Calu3 (cell line): ENCODE data around the gene ARID3C. TPM values are rescaled to one million over a fixed set of nuclear protein-coding genes. Genes with fewer than 3 reads are reported as not detected.

Experiments used
- BruUV-seq: library from RNA; stranded (reverse); fragments of 400-500 nt; replicated peaks from 2 replicates; lab custom pipeline; 2021; lab: Mats Ljungman, UMichigan
- CTCF ChIA-PET: fragments of 300-600 bp; sonication (Branson Sonifier 250); formaldehyde crosslinking; loops from one replicate; lab custom pipeline; 2022; ENCODE audit warnings: antibody characterized with exemption; lab: Charles Lee
- DNase-seq: peaks from one replicate; pipeline ENCODE4 v3.0.0; 2022
- H3K27ac Mint-ChIP-seq: one replicate; pipeline ENCODE4 v1.8.0; 2022; ENCODE audit warnings: mixed read lengths; ENCODE audit not compliant: unreplicated experiment
- H3K27me3 Mint-ChIP-seq: one replicate; pipeline ENCODE4 v1.8.0; 2022; ENCODE audit warnings: mixed read lengths; ENCODE audit not compliant: unreplicated experiment
- H3K36me3 Mint-ChIP-seq: one replicate; pipeline ENCODE4 v1.8.0; 2022; ENCODE audit warnings: mild to moderate bottlenecking, moderate library complexity, mixed read lengths; ENCODE audit not compliant: insufficient read depth, unreplicated experiment
- H3K4me1 Mint-ChIP-seq: one replicate; pipeline ENCODE4 v1.8.0; 2022; ENCODE audit warnings: mild to moderate bottlenecking, low read depth, mixed read lengths; ENCODE audit not compliant: unreplicated experiment
- H3K4me3 Mint-ChIP-seq: one replicate; pipeline ENCODE4 v1.8.0; 2022; ENCODE audit warnings: mild to moderate bottlenecking, low read depth, moderate library complexity, mixed read lengths; ENCODE audit not compliant: unreplicated experiment
- H3K9me3 Mint-ChIP-seq: one replicate; pipeline ENCODE4 v1.8.0; 2022; ENCODE audit warnings: low read depth, mixed read lengths; ENCODE audit not compliant: unreplicated experiment
- intact Hi-C: fragments of 100-400 bp; cut with micrococcal nuclease; formaldehyde crosslinking; loops from one replicate; pipeline ENCODE4 v1.10.0; 2022; ENCODE audit not compliant: unreplicated experiment
- total RNA-seq: library from RNA; stranded (reverse); gene quantifications from 2 replicates; pipeline ENCODE4 v1.2.3, GENCODE V29; 2022
- TF ChIP-seq, protein P1 (sequence below): fragments of 200-600 bp; IDR thresholded peaks from one replicate; pipeline ENCODE4 v1.8.0; 2022; ENCODE audit warnings: antibody characterized with exemption; ENCODE audit not compliant: unreplicated experiment

Gene ARID3C
- total RNA-seq, 1 experiment from 2014 or later = not detected

DNA sequence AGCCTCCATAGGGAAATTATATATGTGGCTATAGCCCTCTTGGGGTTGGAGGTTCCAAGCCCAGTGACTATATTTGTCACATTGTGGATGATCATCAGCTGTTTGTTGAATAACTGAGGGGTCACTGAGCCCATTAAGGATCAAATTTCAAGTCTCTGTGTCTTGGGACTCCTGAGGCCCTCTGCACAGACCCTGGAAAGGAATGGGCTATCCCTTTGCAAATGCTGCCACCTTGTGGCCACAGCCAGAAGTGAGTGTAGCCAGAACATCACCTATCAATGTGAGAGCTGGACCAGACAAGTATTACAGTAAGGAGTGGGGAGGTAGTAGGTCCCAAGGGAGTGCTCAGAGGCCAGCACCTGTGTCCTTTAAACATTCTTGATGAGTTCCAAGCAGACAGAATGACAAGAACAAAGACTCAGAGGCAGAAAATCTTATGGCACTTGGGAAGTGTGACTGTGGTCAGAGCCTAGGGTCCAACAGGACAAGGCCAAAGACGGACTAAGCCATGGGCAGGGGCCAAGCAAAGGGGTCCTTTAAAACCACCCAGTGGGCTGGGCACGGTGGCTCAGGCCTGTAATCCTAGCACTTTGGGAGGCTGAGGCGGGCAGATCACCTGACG lies 25.1 kb downstream of the ARID3C start:
- BruUV-seq = no TSS peak
- TF ChIP-seq, protein P1, sequence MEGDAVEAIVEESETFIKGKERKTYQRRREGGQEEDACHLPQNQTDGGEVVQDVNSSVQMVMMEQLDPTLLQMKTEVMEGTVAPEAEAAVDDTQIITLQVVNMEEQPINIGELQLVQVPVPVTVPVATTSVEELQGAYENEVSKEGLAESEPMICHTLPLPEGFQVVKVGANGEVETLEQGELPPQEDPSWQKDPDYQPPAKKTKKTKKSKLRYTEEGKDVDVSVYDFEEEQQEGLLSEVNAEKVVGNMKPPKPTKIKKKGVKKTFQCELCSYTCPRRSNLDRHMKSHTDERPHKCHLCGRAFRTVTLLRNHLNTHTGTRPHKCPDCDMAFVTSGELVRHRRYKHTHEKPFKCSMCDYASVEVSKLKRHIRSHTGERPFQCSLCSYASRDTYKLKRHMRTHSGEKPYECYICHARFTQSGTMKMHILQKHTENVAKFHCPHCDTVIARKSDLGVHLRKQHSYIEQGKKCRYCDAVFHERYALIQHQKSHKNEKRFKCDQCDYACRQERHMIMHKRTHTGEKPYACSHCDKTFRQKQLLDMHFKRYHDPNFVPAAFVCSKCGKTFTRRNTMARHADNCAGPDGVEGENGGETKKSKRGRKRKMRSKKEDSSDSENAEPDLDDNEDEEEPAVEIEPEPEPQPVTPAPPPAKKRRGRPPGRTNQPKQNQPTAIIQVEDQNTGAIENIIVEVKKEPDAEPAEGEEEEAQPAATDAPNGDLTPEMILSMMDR = peak; percentile 80
- peaks cover 49% of the 10 kb centered on the region for H3K27me3 Mint-ChIP-seq
- intact Hi-C loops = no loop called here
- peak; percentile 75 for DNase-seq
- no peaks in the 10 kb centered on the region for H3K9me3 Mint-ChIP-seq
- H3K36me3 Mint-ChIP-seq = no peaks in the 10 kb centered on the region
- H3K4me3 Mint-ChIP-seq = no peak overlapping the region
- CTCF ChIA-PET = interaction anchor here (0.6 to 1.4 kb wide), 11 partner anchors 8 to 310 kb away, joined by 3 to 7 read pairs (median 4); no protein-coding TSS in a partner anchor
- H3K4me1 Mint-ChIP-seq = no peaks in the 10 kb centered on the region
- no peak overlapping the region for H3K27ac Mint-ChIP-seq

DNA sequence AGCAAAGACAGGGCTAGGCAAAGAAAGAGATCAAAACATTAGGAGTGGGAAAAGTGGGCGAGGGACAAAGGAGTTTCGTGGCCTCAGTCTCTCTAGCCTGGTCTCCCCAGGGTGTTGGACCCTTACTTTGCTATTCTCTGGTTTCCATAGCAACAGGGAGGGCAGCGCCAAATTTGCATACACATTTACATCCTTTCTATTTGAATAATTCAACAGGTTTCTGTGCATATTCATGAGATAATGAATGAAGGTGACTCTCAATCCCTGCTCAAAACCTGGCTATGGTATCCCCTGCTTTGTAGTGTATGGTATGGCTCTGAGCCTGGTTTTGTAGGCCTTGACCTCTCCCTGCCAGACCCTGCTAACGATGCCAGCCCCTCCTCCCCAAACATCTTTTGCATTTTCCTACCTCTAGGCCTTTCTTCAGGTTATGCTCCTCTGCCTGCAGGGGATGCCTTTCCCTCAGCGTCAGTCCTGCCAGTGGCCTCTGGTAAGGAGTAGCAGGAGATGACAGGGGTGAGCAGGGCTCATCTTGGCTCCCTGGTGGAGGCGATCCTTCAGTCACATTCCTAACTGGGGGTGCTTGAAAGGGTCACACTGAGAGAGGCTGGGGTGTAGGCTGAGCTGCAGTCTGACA lies 26.8 kb downstream of the ARID3C start:
- H3K4me1 Mint-ChIP-seq = no peaks in the 10 kb centered on the region
- CTCF ChIA-PET = no interaction called here
- H3K36me3 Mint-ChIP-seq = no peaks in the 10 kb centered on the region
- no peaks in the 10 kb centered on the region for H3K9me3 Mint-ChIP-seq
- no peak overlapping the region for H3K27ac Mint-ChIP-seq
- no peak for DNase-seq
- intact Hi-C loops = no loop called here
- TF ChIP-seq, protein P1 = no peak
- BruUV-seq = no TSS peak
- H3K4me3 Mint-ChIP-seq = no peak overlapping the region
- H3K27me3 Mint-ChIP-seq = peaks cover 65% of the 10 kb centered on the region

DNA sequence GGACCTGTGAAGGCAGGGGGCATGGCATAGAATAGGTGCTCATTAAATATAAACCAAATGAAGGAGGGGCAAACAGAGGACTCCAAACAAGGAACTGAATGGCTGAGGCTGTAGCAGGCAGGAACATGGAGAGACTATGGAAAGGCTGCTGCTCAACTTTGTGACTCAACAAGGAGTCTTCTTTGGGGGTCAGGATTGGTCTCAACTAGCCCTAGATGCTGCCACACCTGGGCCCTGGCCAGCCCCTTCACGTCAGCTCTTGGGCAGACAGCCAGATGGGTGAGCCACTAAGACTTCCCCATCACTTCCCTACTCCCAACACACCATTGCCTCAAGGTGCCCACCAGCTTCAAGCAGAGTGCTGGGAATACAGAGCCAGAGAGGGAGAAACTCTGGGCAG lies 28.0 kb downstream of the ARID3C start:
- H3K36me3 Mint-ChIP-seq = no peaks in the 10 kb centered on the region
- intact Hi-C loops = no loop called here
- TF ChIP-seq, protein P1 = no peak
- H3K27ac Mint-ChIP-seq = no peak overlapping the region
- no peaks in the 10 kb centered on the region for H3K4me1 Mint-ChIP-seq
- no peak overlapping the region for H3K4me3 Mint-ChIP-seq
- peaks cover 76% of the 10 kb centered on the region for H3K27me3 Mint-ChIP-seq
- DNase-seq = peak; percentile 15
- H3K9me3 Mint-ChIP-seq = no peaks in the 10 kb centered on the region
- CTCF ChIA-PET = no interaction called here
- BruUV-seq = no TSS peak

DNA sequence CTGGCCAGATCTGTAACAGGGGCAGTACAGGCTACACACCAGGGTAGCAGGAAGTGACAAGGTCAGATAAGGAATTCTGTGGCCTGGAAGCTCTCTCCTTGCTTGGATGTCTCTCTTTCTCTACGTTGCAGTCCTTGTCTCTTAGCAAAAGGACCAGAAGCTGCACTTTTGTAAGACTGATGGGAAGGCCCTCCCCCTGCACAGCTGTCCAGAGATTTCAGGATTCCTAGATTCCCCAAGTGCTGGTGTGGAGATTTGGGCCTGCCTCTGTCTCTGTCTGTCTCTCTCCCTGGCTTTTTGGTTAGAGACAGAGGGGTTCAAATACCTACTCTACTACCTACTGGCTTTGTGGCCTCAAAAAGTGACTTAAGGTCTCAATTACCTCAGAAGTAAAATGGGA lies 29.3 kb downstream of the ARID3C start:
- CTCF ChIA-PET = no interaction called here
- BruUV-seq = no TSS peak

More for the DNA sequence above, 29.3 kb downstream of the ARID3C start:
- Mint-ChIP-seq H3K4me1 (no peaks in the 10 kb centered on the region), H3K9me3 (no peaks in the 10 kb centered on the region), H3K27ac (no peak overlapping the region), H3K36me3 (no peaks in the 10 kb centered on the region), H3K4me3 (no peak overlapping the region), H3K27me3 (peaks cover 81% of the 10 kb centered on the region)
- DNase-seq = no peak
- TF ChIP-seq, protein P1 = no peak
- intact Hi-C loops = loop anchor here (10.0 kb wide), 1 partner anchor 195 kb away; no protein-coding TSS in a partner anchor
